Measurements from ENCODE around the gene NELFCD. TPM values are rescaled to one million over a fixed set of nuclear protein-coding genes. Genes with fewer than 3 reads are reported as not detected.

The NELFCD gene
- polyA plus RNA-seq, 1 donor from 2014 or later, result 88.7 TPM

DNA sequence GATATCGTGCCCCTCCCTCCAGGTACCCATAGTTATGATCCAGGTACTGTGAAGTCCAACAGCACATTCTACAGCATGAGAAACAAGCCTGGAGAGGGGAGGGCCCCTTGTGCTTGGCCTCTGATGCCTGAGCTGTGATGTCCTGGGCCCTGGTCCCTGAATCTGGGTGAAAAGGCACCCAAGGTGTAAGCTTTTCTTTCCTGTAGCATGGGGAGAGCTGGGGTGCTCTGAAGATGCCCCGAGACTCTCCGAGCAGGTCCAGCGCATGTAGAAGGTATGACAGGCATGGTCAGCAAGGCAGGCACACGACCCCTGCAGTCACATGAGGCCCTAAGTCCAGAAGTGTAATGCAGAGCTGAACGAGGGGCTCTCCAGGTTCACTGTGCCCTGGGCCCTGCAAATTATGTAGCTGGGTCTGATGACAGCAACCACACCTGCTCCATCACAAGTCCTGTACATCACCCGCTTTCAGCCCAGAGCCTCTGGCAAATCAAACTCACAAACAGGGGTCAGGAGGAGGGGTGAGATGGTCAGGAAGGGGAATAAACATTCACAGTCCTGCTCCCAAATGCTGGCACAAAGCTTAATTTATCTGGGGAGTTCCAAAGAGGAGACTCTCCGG is 27.8 kb downstream of the NELFCD start:
- Histone ChIP-seq H3K4me3 (ENCODE audit: low read length) (no peak overlapping the region), H3K27me3 (ENCODE audit: insufficient read depth, low read depth, low read length) (peaks cover 10% of the 10 kb centered on the region), H4K20me1 (ENCODE audit: insufficient read depth) (no peaks in the 10 kb centered on the region), H3K9me2 (ENCODE audit: insufficient read depth, low read length) (no peaks in the 10 kb centered on the region), H3K9me3 (ENCODE audit: low read length) (no peaks in the 10 kb centered on the region), H3F3A (ENCODE audit: insufficient read depth, low read length, poor library complexity, severe bottlenecking) (no peaks in the 10 kb centered on the region), H3K27ac (ENCODE audit: low read length) (no peak overlapping the region), H3K79me2 (replicated peaks; ENCODE audit: insufficient read depth, low read length) (no peaks in the 10 kb centered on the region), H3K9ac (ENCODE audit: low read length) (no peak overlapping the region), H2AFZ (ENCODE audit: low read depth, low read length) (no peak overlapping the region), H3K4me2 (ENCODE audit: low read length) (no peak overlapping the region), H3K36me3 (ENCODE audit: insufficient read depth, low read length) (no peaks in the 10 kb centered on the region)
- TF ChIP-seq TAF1 (IDR thresholded peaks at IDR 0.05; ENCODE audit: low read depth) (no peak), RAD21 (conservative IDR thresholded peaks at IDR 0.05) (no peak), POLR2AphosphoS5 (IDR thresholded peaks at IDR 0.05) (no peak), EP300 (conservative IDR thresholded peaks at IDR 0.05; ENCODE audit: poor library complexity, severe bottlenecking) (no peak), EZH2 (IDR thresholded peaks at IDR 0.05; ENCODE audit: borderline replicate concordance, insufficient read depth, low read length, poor library complexity, severe bottlenecking) (no peak), MXI1 (conservative IDR thresholded peaks at IDR 0.05; ENCODE audit: poor library complexity, severe bottlenecking) (no peak), SMC3 (conservative IDR thresholded peaks at IDR 0.05; ENCODE audit: poor library complexity) (no peak)
- TF ChIP-seq, protein P1, sequence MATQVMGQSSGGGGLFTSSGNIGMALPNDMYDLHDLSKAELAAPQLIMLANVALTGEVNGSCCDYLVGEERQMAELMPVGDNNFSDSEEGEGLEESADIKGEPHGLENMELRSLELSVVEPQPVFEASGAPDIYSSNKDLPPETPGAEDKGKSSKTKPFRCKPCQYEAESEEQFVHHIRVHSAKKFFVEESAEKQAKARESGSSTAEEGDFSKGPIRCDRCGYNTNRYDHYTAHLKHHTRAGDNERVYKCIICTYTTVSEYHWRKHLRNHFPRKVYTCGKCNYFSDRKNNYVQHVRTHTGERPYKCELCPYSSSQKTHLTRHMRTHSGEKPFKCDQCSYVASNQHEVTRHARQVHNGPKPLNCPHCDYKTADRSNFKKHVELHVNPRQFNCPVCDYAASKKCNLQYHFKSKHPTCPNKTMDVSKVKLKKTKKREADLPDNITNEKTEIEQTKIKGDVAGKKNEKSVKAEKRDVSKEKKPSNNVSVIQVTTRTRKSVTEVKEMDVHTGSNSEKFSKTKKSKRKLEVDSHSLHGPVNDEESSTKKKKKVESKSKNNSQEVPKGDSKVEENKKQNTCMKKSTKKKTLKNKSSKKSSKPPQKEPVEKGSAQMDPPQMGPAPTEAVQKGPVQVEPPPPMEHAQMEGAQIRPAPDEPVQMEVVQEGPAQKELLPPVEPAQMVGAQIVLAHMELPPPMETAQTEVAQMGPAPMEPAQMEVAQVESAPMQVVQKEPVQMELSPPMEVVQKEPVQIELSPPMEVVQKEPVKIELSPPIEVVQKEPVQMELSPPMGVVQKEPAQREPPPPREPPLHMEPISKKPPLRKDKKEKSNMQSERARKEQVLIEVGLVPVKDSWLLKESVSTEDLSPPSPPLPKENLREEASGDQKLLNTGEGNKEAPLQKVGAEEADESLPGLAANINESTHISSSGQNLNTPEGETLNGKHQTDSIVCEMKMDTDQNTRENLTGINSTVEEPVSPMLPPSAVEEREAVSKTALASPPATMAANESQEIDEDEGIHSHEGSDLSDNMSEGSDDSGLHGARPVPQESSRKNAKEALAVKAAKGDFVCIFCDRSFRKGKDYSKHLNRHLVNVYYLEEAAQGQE (IDR thresholded peaks at IDR 0.05; ENCODE audit: borderline replicate concordance), result no peak
- TF ChIP-seq, protein P2, sequence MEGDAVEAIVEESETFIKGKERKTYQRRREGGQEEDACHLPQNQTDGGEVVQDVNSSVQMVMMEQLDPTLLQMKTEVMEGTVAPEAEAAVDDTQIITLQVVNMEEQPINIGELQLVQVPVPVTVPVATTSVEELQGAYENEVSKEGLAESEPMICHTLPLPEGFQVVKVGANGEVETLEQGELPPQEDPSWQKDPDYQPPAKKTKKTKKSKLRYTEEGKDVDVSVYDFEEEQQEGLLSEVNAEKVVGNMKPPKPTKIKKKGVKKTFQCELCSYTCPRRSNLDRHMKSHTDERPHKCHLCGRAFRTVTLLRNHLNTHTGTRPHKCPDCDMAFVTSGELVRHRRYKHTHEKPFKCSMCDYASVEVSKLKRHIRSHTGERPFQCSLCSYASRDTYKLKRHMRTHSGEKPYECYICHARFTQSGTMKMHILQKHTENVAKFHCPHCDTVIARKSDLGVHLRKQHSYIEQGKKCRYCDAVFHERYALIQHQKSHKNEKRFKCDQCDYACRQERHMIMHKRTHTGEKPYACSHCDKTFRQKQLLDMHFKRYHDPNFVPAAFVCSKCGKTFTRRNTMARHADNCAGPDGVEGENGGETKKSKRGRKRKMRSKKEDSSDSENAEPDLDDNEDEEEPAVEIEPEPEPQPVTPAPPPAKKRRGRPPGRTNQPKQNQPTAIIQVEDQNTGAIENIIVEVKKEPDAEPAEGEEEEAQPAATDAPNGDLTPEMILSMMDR (IDR thresholded peaks at IDR 0.05; ENCODE audit: poor library complexity, severe bottlenecking), result no peak

DNA sequence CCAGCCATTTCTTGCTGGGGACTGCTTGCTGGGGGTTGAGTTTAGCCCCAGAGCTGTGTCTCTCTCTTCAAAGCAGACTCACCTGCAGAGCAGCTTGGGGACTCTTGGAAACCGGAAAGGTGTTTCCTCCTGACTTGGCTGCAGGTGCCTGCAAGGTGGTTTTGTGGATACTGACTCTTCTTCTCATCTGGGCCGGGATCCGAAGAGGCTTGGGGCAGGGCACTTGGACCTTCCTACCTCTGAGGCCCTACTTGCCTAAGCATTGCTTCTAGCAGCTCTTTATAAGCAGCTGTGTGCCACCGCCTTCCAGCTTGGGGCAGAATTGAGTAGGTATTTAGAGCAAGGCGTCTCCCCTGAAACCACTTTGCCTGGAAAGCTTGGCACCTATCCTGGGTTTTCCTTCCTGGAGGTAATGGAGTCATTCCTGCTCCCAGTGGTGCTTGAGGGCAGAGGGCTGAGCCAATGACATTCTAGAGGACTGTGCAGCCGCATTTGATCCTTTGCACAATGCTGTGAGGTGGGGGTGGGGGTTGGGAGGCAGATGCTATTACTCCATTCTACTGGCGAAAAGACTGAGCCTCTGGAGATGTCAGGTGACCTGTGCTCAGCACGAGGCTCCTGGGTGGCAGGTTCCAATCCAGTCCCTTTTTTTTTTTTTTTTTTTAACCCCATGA is 29.4 kb downstream of the NELFCD start:
- no peak overlapping the region for H2AFZ ChIP-seq (ENCODE audit: low read depth, low read length)
- H3K4me3 ChIP-seq (ENCODE audit: low read length), result no peak overlapping the region
- H3K27ac ChIP-seq (ENCODE audit: low read length), result no peak overlapping the region
- H3K9me3 ChIP-seq (ENCODE audit: low read length), result no peaks in the 10 kb centered on the region
- no peaks in the 10 kb centered on the region for H3F3A ChIP-seq (ENCODE audit: insufficient read depth, low read length, poor library complexity, severe bottlenecking)
- peaks cover 10% of the 10 kb centered on the region for H3K27me3 ChIP-seq (ENCODE audit: insufficient read depth, low read depth, low read length)
- H4K20me1 ChIP-seq (ENCODE audit: insufficient read depth), result no peaks in the 10 kb centered on the region
- no peaks in the 10 kb centered on the region for H3K79me2 ChIP-seq (replicated peaks; ENCODE audit: insufficient read depth, low read length)
- TF ChIP-seq SMC3 (conservative IDR thresholded peaks at IDR 0.05; ENCODE audit: poor library complexity) (no peak), TAF1 (IDR thresholded peaks at IDR 0.05; ENCODE audit: low read depth) (no peak), MXI1 (conservative IDR thresholded peaks at IDR 0.05; ENCODE audit: poor library complexity, severe bottlenecking) (no peak), EZH2 (IDR thresholded peaks at IDR 0.05; ENCODE audit: borderline replicate concordance, insufficient read depth, low read length, poor library complexity, severe bottlenecking) (no peak), EP300 (conservative IDR thresholded peaks at IDR 0.05; ENCODE audit: poor library complexity, severe bottlenecking) (no peak), POLR2AphosphoS5 (IDR thresholded peaks at IDR 0.05) (no peak), RAD21 (conservative IDR thresholded peaks at IDR 0.05) (no peak)
- TF ChIP-seq, protein P2 (IDR thresholded peaks at IDR 0.05; ENCODE audit: poor library complexity, severe bottlenecking), result no peak
- TF ChIP-seq, protein P1 (IDR thresholded peaks at IDR 0.05; ENCODE audit: borderline replicate concordance), result no peak
- no peak overlapping the region for H3K4me2 ChIP-seq (ENCODE audit: low read length)
- no peaks in the 10 kb centered on the region for H3K36me3 ChIP-seq (ENCODE audit: insufficient read depth, low read length)
- no peaks in the 10 kb centered on the region for H3K9me2 ChIP-seq (ENCODE audit: insufficient read depth, low read length)
- no peak overlapping the region for H3K9ac ChIP-seq (ENCODE audit: low read length)
